Vagina (tissue), 2 donors: ENCODE measurements around the gene SIK3.

Experiments
- CTCF ChIP-seq, 3 experiments: fragments of 450-650 bp in 2 of 3; fragments of 200-600 bp in 1 of 3; sonication (generic) in 1 of 3; IDR thresholded peaks; one replicate each; pipeline ENCODE4 v1.5.1; 2017 to 2019; ENCODE audit warnings: antibody characterized with exemption in 3 of 3, mild to moderate bottlenecking in 2 of 3, moderate library complexity in 2 of 3
- POLR2A ChIP-seq, 2 donors: fragments of 450-650 bp; IDR thresholded peaks; one replicate each; pipeline ENCODE4 v1.6.1; 2017; ENCODE audit warnings: antibody characterized with exemption in 2 of 2, mild to moderate bottlenecking in 2 of 2, moderate library complexity in 2 of 2
- POLR2AphosphoS5 ChIP-seq, 2 donors: sonication (generic); formaldehyde crosslinking; IDR thresholded peaks; one replicate each; pipeline ENCODE4 v1.9.0; 2017; ENCODE audit warnings: antibody characterized with exemption in 2 of 2, mild to moderate bottlenecking in 2 of 2, low read depth in 1 of 2; ENCODE audit not compliant: insufficient read depth in 1 of 2

- no peak for TF ChIP-seq CTCF (IDR thresholded peaks at IDR 0.05)
- no peak for TF ChIP-seq POLR2A (IDR thresholded peaks at IDR 0.05)
- no peak for TF ChIP-seq POLR2AphosphoS5 (IDR thresholded peaks at IDR 0.05; ENCODE audit: insufficient read depth in 1 of 2, low read depth in 1 of 2)
Measured at GRCh38 chr11:116930586-116930985, 167.6 kb downstream of the SIK3 start.
